ENCODE measurements around the gene KRTAP4-1.
"Not testable (repeated sequence)": the region's sequence is repeated elsewhere in the genome, so short reads cannot be mapped to it uniquely, and the experiment has no call there.

Gene KRTAP4-1

GRCh38 chr17:41167561-41167960 lies 17.1 kb downstream of the KRTAP4-1 start:
- no peak overlapping the region for H3K4me3 ChIP-seq (ENCODE audit: low read depth, low read length)
- TF ChIP-seq CTCF (IDR thresholded peaks at IDR 0.05; ENCODE audit: low read depth, low read length) = no peak

- no peak for TF ChIP-seq CTCF (IDR thresholded peaks at IDR 0.05; ENCODE audit: low read depth, low read length)
- no peak overlapping the region for H3K4me3 ChIP-seq (ENCODE audit: low read depth, low read length)
Measured at GRCh38 chr17:41163828-41164227, 20.9 kb downstream of the KRTAP4-1 start.

GRCh38 chr17:41160648-41161047 lies 24.1 kb downstream of the KRTAP4-1 start, which contains the start of gene KRTAP4-4:
KRTAP4-4 (minus strand) TSS chr17:41160748; CDS start chr17:41160691, 57 bp downstream.
- TF ChIP-seq CTCF (IDR thresholded peaks at IDR 0.05; ENCODE audit: low read depth, low read length) = no peak
- H3K4me3 ChIP-seq (ENCODE audit: low read depth, low read length) = no peak within 1 kb of the TSS

GRCh38 chr17:41160190-41160589 lies 24.5 kb downstream of the KRTAP4-1 start:
- not testable (repeated sequence) for H3K4me3 ChIP-seq (ENCODE audit: low read depth, low read length)

- no peak for TF ChIP-seq CTCF (IDR thresholded peaks at IDR 0.05; ENCODE audit: low read depth, low read length)
- no peak overlapping the region for H3K4me3 ChIP-seq (ENCODE audit: low read depth, low read length)
Measured at GRCh38 chr17:41153856-41154255, 30.9 kb downstream of the KRTAP4-1 start.

GRCh38 chr17:41151525-41151924 lies 33.2 kb downstream of the KRTAP4-1 start:
- TF ChIP-seq CTCF (IDR thresholded peaks at IDR 0.05; ENCODE audit: low read depth, low read length) = no peak
- H3K4me3 ChIP-seq (ENCODE audit: low read depth, low read length) = no peak overlapping the region

GRCh38 chr17:41150026-41150425 lies 34.7 kb downstream of the KRTAP4-1 start:
- no peak overlapping the region for H3K4me3 ChIP-seq (ENCODE audit: low read depth, low read length)
- TF ChIP-seq CTCF (IDR thresholded peaks at IDR 0.05; ENCODE audit: low read depth, low read length) = no peak

GRCh38 chr17:41149652-41149985 lies 35.1 kb downstream of the KRTAP4-1 start, which contains the start of gene KRTAP4-5:
KRTAP4-5 (minus strand) TSS chr17:41149825; CDS start chr17:41149767, 58 bp downstream.
- TF ChIP-seq CTCF (IDR thresholded peaks at IDR 0.05; ENCODE audit: low read depth, low read length) = no peak
- no peak within 1 kb of the TSS for H3K4me3 ChIP-seq (ENCODE audit: low read depth, low read length)

GRCh38 chr17:41148971-41149651 lies 35.6 kb downstream of the KRTAP4-1 start:
- not testable (repeated sequence) for H3K4me3 ChIP-seq (ENCODE audit: low read depth, low read length)
